Prostate gland (tissue), 2 donors: ENCODE measurements around the gene TIMM23.

Experiments
- CTCF ChIP-seq, 4 experiments: fragments of 200-600 bp in 2 of 4; fragments of 450-650 bp in 2 of 4; sonication (generic) in 2 of 4; IDR thresholded peaks; 1 replicate in 3 of 4; 2 replicates in 1 of 4; pipeline ENCODE4 v1.5.1; 2016 to 2019; ENCODE audit warnings: antibody characterized with exemption in 4 of 4, mild to moderate bottlenecking in 2 of 4, moderate library complexity in 2 of 4
- POLR2A ChIP-seq: fragments of 450-650 bp; IDR thresholded peaks from one replicate; pipeline ENCODE4 v1.6.1; 2016; ENCODE audit warnings: antibody characterized with exemption, mild to moderate bottlenecking

GRCh38 chr10:46019569-46020343 is 47.5 kb downstream of the TIMM23 start:
- TF ChIP-seq CTCF (IDR thresholded peaks at IDR 0.05): no peak
- no peak for TF ChIP-seq POLR2A
